HEK293T (cell line): ENCODE results near the gene TEKT3.

Source experiments
- ARNT ChIP-seq: fragments of 450-650 bp; IDR thresholded peaks from 2 replicates; pipeline ENCODE4 v1.6.1; 2017; ENCODE audit warnings: mild to moderate bottlenecking
- BHLHE40 ChIP-seq: fragments of 450-650 bp; IDR thresholded peaks from 2 replicates; pipeline ENCODE4 v1.6.1; 2016; ENCODE audit warnings: mild to moderate bottlenecking, moderate library complexity, borderline replicate concordance
- CTBP1 ChIP-seq: fragments of 450-650 bp; IDR thresholded peaks from 2 replicates; pipeline ENCODE4 v1.6.1; 2016; ENCODE audit warnings: borderline replicate concordance
- ELF4 ChIP-seq: fragments of 450-650 bp; IDR thresholded peaks from 2 replicates; pipeline ENCODE4 v1.6.1; 2017; ENCODE audit warnings: antibody characterized with exemption
- FOXA1 ChIP-seq: fragments of 450-650 bp; IDR thresholded peaks from 2 replicates; pipeline ENCODE4 v1.6.1; 2016; ENCODE audit warnings: mild to moderate bottlenecking
- FOXK2 ChIP-seq: fragments of 450-650 bp; IDR thresholded peaks from 2 replicates; pipeline ENCODE4 v1.6.1; 2016; ENCODE audit warnings: mild to moderate bottlenecking
- FOXM1 ChIP-seq: fragments of 450-650 bp; IDR thresholded peaks from 2 replicates; pipeline ENCODE4 v1.6.1; 2017; ENCODE audit warnings: mild to moderate bottlenecking, borderline replicate concordance
- SP1 ChIP-seq: fragments of 450-650 bp; IDR thresholded peaks from 2 replicates; pipeline ENCODE4 v1.6.1; 2017
- SUZ12 ChIP-seq: fragments of 450-650 bp; IDR thresholded peaks from 2 replicates; pipeline ENCODE4 v1.6.1; 2016; ENCODE audit warnings: mild to moderate bottlenecking
- TARDBP ChIP-seq: fragments of 450-650 bp; IDR thresholded peaks from 2 replicates; pipeline ENCODE4 v1.6.1; 2016
- ZNF384 ChIP-seq: fragments of 450-650 bp; IDR thresholded peaks from 2 replicates; pipeline ENCODE4 v1.6.1; 2016

DNA sequence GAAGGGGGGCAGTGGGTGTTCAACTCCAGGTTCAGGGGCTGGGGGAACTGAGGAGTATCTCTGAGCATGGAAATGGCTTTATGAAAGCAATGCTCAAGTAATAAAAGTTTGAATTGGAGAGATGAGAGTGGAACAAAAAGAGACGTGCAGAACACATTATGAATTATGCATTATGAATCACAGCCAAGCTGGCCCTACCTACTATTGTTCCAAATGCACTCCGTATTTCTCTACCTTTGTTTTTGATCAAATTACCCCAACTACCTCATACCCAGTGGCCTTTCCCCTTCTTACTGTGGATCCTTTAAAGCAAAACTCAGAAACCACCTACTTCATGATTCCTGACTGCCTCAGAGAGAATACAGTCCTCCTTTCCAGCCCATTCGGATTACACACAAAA, 38.1 kb downstream of the TEKT3 start:
- TF ChIP-seq SP1: no peak
- TF ChIP-seq BHLHE40: no peak
- TF ChIP-seq ARNT: no peak
- TF ChIP-seq FOXK2: no peak
- no peak for TF ChIP-seq ELF4
- TF ChIP-seq FOXM1: no peak
- TF ChIP-seq FOXA1: no peak
- no peak for TF ChIP-seq CTBP1
- no peak for TF ChIP-seq SUZ12
- TF ChIP-seq ZNF384: no peak
- TF ChIP-seq TARDBP: no peak
